GM06990 (cell line): ENCODE measurements around the gene FKBP1A.

Source experiments
- DNase-seq: peaks from one replicate; pipeline ENCODE4 v3.0.0-alpha.2; 2011; ENCODE audit not compliant: insufficient read length; ENCODE audit errors: extremely low read depth
- H3K27me3 ChIP-seq: replicated peaks from 2 replicates; pipeline ENCODE4 v1.6.0; 2011; ENCODE audit warnings: low read length; ENCODE audit not compliant: control insufficient read depth, insufficient read depth
- H3K36me3 ChIP-seq: 2 replicates; pipeline ENCODE4 v1.5.1; 2011; ENCODE audit warnings: low read length; ENCODE audit not compliant: control insufficient read depth, insufficient read depth
- H3K4me3 ChIP-seq: replicated peaks from 2 replicates; pipeline ENCODE4 v1.5.1; 2011; ENCODE audit warnings: low read depth, mild to moderate bottlenecking, control low read depth, low read length
- TF ChIP-seq, protein P1 (sequence below): IDR thresholded peaks from 2 replicates; pipeline ENCODE4 v1.5.1; 2011; ENCODE audit warnings: low read length, control low read depth, mild to moderate bottlenecking, inconsistent platforms; ENCODE audit not compliant: insufficient read depth, poor library complexity, severe bottlenecking

Gene FKBP1A

DNA sequence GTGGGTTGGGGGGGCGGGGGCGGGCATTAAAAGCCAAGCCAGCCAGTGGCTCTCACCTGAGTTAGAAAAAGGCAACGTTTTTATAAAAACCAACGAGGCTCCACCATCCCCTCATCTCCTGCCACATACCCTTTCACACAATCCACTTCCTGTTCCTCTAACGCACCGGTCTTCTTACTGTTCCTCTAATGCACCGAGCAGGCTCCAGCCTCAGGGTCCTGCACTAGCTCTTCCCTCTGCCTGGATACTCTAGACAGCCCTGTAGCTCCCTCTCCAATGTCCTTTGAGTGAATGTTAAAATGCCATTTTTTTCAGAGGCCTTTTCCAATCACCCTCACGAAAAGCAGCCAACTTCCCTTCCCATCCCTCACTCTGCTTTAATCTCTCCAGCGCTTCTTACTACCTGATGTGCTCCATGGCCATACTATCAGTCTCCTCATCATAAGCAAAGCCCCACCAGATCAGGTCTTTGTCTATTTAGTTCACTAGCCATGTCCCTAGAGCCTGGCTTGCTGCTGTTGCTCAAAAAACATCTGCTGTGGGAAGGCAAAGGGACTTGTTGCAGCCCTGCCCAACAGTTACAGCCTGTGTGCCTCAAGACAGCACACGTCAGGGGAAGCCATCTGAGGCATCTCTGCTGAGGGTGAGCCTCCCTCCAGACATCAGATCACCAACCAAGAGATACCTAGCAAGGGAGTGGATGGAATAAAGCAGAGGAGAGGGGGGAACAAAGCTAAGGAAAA, 3.9 kb downstream of the FKBP1A start:
- no peaks in the 10 kb centered on the region for H3K27me3 ChIP-seq
- H3K4me3 ChIP-seq, result peak overlapping the region; percentile 13; the same call in 1 of the 2 replicates
- TF ChIP-seq, protein P1, sequence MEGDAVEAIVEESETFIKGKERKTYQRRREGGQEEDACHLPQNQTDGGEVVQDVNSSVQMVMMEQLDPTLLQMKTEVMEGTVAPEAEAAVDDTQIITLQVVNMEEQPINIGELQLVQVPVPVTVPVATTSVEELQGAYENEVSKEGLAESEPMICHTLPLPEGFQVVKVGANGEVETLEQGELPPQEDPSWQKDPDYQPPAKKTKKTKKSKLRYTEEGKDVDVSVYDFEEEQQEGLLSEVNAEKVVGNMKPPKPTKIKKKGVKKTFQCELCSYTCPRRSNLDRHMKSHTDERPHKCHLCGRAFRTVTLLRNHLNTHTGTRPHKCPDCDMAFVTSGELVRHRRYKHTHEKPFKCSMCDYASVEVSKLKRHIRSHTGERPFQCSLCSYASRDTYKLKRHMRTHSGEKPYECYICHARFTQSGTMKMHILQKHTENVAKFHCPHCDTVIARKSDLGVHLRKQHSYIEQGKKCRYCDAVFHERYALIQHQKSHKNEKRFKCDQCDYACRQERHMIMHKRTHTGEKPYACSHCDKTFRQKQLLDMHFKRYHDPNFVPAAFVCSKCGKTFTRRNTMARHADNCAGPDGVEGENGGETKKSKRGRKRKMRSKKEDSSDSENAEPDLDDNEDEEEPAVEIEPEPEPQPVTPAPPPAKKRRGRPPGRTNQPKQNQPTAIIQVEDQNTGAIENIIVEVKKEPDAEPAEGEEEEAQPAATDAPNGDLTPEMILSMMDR, result no peak
- peaks cover 11% of the 10 kb centered on the region for H3K36me3 ChIP-seq
- DNase-seq, result no peak

DNA sequence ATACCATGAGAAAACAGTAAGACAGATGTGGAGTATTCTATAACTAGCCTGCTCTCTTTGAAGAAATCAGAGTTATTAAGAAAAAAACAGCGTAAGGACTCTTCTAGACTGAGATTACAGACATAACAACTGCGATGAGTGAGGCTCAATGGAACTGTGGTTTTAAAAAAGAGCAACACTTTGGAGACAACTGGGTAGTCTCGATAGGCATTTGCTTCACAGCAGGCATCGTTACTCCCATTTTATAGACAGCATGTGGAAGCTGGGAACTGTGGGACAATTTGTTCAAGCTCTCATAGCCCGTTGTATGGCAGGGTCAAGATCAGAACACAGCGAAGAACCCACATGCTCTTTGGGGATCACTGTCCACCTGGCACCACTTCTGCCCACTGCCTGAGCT, 4.6 kb downstream of the FKBP1A start:
- peaks cover 11% of the 10 kb centered on the region for H3K36me3 ChIP-seq
- no peaks in the 10 kb centered on the region for H3K27me3 ChIP-seq
- DNase-seq, result no peak
- TF ChIP-seq, protein P1, result no peak
- no peak overlapping the region for H3K4me3 ChIP-seq

DNA sequence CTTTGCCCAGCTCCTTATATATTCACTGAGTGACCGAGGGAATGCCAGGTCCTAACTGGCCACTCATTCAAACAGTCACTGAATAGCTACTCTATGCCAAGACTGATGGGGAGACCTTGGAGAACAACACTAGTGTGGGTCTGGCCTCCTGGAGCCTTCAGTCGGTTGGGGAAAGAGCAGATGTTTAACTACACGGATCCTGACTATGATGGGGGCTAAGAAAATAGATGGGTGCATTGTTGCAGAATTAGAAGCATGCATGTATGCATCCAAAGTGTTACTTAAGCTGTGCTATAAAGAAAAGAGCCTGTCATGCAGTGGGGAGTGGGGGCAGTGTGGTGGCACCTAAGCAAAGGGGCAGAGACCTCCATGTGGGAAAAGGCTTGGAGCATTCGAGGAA, 6.5 kb downstream of the FKBP1A start:
- TF ChIP-seq, protein P1, result no peak
- Histone ChIP-seq H3K36me3 (peaks cover 14% of the 10 kb centered on the region), H3K4me3 (no peak overlapping the region), H3K27me3 (no peaks in the 10 kb centered on the region)
- no peak for DNase-seq

DNA sequence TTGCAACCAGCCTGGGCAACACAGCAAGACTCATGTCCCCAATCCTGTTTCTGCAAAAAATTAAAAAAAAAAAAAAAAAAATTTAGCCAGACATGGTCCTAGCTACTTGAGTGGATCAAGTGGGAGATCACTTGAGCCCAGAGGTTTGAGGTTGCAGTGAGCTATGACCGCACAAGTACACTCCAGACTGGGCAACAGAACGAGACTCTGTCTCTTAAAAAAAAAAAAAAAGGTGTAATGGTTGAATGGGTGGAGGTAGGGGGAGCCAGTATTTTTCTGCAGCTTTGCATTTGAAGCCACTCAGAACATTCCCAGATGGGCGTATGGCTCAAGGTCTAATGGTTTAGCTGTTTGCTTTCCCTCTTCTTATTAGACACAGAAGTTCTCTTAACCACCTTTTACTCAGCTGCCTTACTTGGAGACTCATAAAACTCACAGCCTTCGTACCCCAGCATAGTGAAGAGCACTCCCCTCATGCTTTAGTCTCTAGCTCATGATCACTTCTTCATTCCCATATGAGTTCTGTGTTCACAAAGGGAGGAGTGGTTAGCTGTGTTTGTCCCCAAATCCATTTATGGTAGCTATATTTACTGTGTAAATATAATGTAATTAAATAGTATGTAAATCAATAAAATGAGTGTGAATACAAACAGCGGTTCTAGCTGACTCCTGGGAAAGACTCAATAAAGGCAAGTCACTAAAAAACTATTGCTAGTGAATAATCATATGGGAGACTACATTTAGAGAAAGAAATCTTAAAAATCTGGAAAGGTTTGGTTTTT, 9.0 kb downstream of the FKBP1A start:
- Histone ChIP-seq H3K36me3 (peaks cover 8% of the 10 kb centered on the region), H3K27me3 (no peaks in the 10 kb centered on the region), H3K4me3 (no peak overlapping the region)
- TF ChIP-seq, protein P1, result no peak
- DNase-seq, result no peak

DNA sequence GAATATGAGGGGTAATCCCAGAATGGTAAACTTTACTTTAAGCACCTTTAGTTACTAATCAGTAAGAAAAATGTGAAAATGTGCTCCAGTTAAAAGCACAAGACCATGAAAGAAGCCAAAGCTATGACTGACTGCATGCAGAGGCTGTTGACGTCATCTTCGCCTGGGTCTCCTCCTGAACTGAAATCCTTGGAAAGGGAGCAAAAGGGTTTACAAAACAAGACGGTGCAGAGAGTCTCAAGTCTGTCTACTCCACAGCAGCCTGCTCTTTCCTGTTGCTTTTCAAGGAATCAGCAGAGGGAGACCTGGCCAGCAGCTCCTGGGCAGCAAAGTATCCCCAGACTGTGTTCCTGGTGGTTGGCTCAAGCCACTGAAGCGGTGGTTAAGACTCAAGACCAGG, 10.2 kb downstream of the FKBP1A start:
- Histone ChIP-seq H3K27me3 (no peaks in the 10 kb centered on the region), H3K36me3 (peaks cover 6% of the 10 kb centered on the region), H3K4me3 (no peak overlapping the region)
- TF ChIP-seq, protein P1, result no peak
- no peak for DNase-seq
